Lower leg skin (tissue), 3 donors: ENCODE data around the gene TIMM23.
"Not testable (repeated sequence)": the region's sequence is repeated elsewhere in the genome, so short reads cannot be mapped to it uniquely, and the experiment has no call there.

Experiments
- POLR2A ChIP-seq, 2 donors: fragments of 450-650 bp; IDR thresholded peaks; one replicate each; pipeline ENCODE4 v1.6.1; 2016 to 2017; ENCODE audit warnings: antibody characterized with exemption in 2 of 2, mild to moderate bottlenecking in 1 of 2, moderate library complexity in 1 of 2
- TF ChIP-seq, protein P1 (sequence below), 3 donors: fragments of 450-650 bp; IDR thresholded peaks; one replicate each; pipeline ENCODE4 v1.5.1; 2016; ENCODE audit warnings: antibody characterized with exemption in 3 of 3, mild to moderate bottlenecking in 3 of 3, moderate library complexity in 2 of 3

DNA sequence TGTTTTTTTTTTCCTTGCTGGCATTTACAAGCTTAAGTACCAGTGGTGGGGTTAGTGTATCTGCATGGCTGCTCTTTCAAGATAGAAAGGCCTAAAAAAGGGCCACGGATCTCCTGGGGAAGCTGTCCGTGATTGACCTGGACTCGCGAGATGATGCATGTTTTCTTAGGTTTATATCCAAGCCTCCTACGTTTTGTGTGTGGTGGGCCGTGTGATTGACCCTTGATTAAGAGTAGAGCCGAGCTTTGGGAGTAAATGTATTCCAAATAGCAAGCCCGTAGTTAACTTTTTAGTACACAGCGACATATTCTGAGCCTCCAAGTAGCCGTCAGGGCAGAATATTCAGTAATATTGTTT, 502 bp downstream of the TIMM23 start:
- TF ChIP-seq, protein P1, sequence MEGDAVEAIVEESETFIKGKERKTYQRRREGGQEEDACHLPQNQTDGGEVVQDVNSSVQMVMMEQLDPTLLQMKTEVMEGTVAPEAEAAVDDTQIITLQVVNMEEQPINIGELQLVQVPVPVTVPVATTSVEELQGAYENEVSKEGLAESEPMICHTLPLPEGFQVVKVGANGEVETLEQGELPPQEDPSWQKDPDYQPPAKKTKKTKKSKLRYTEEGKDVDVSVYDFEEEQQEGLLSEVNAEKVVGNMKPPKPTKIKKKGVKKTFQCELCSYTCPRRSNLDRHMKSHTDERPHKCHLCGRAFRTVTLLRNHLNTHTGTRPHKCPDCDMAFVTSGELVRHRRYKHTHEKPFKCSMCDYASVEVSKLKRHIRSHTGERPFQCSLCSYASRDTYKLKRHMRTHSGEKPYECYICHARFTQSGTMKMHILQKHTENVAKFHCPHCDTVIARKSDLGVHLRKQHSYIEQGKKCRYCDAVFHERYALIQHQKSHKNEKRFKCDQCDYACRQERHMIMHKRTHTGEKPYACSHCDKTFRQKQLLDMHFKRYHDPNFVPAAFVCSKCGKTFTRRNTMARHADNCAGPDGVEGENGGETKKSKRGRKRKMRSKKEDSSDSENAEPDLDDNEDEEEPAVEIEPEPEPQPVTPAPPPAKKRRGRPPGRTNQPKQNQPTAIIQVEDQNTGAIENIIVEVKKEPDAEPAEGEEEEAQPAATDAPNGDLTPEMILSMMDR (IDR thresholded peaks at IDR 0.05), result not testable (repeated sequence)
- not testable (repeated sequence) for TF ChIP-seq POLR2A (IDR thresholded peaks at IDR 0.05)
